GM19395 (cell line): ENCODE results near the gene CYP3A5.
"Not testable (repeated sequence)": the region's sequence is repeated elsewhere in the genome, so short reads cannot be mapped to it uniquely, and the experiment has no call there.

Experiments
- ATAC-seq: cut with Tn5 transposase; IDR thresholded peaks from one replicate; pipeline ENCODE4 v1.9.1; 2021; ENCODE audit warnings: mild to moderate bottlenecking, moderate library complexity; ENCODE audit not compliant: unreplicated experiment

CYP3A5 gene

DNA sequence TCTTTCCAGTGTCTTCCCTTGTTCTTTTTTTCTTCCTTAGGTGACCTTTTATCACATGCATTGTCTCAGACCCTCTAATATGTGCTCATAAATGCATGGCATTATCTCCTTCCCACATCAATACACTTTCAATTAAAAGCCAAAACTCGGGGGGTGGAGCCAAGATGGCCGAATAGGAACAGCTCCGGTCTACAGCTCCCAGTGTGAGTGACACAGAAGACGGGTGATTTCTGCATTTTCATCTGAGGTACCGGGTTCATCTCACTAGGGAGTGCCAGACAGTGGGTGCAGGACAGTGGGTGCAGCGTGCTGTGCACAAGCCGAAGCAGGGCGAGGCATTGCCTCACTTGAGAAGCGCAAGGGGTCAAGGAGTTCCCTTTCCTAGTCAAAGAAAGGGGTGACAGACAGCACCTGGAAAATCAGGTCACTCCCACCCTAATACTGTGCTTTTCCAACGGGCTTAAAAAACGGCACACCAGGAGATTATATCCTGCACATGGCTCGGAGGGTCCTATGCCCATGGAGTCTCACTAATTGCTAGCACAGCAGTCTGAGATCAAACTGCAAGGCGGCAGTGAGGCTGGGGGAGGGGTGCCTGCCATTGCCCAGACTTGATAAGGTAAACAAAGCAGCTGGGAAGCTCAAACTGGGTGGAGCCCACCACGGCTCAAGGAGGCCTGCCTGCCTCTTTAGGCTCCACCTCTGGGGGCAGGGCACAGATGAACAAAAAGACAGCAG, 6.2 kb upstream of the CYP3A5 start:
- ATAC-seq, result not testable (repeated sequence)

DNA sequence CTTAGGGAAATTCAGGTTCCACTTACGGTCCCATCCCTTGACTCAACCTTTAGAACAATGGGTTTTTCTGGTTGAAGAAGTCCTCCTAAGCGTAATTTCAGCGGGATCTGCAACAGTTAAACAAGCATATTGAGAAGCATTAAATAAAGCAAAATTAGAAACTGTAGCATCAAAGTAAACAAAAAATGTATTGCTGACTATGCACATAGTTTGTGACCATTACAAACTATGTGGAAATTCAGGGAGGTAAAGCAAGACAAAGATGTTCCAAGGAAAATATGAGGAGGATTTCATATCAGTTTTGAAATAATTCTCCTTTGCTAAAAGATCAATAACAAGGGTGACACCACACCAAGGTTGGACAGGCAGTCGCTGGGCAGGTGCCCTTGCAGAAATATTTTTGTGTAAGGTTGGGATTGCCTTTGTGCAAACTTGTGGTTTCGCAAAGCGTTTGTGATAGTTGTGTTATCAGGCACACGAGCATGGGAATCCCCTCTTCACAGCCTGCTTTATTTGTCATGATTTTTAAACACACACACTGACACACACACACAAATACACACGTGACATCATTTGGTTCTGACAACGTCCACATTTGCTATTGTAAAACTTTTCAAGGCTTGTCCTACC, 5.4 kb upstream of the CYP3A5 start:
- ATAC-seq, result no peak

DNA sequence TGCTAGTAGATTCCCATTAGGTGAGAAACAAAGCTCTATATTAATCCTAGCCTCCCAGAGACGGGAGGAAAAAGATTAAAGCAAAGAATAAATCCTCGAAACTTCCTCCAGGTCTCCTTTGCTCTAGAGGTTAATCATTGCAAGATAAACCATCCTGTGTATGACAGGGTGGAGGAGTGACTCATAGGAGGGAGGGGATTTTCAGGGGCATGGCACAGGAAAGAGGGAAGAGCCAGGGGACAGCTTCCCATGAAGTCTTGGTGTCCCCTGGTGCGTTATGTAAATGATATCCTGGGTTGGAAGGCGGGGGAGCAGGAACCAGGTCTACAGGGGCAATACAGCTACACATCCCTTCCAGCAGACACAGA, 780 bp downstream of the CYP3A5 start:
- no peak for ATAC-seq

DNA sequence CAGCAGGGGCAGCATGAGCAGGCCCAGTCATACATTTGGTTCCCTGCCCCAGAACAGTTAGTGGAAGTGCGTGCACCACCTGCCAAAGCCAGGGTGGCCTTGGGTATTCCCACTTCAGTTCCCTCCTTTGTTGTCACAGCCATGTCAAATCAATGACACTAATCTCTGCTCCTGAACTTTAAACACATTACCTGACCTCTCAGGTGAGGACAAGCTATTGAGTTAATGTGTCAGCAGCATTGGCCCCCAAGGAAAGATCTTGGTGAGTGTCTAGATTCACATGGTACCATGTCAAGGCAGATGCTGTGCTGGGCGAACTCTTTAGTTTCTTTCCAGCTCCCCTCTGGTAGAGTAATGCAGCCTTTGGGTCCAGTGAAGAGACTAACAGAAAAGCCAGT, 2.1 kb downstream of the CYP3A5 start:
- ATAC-seq, result no peak

DNA sequence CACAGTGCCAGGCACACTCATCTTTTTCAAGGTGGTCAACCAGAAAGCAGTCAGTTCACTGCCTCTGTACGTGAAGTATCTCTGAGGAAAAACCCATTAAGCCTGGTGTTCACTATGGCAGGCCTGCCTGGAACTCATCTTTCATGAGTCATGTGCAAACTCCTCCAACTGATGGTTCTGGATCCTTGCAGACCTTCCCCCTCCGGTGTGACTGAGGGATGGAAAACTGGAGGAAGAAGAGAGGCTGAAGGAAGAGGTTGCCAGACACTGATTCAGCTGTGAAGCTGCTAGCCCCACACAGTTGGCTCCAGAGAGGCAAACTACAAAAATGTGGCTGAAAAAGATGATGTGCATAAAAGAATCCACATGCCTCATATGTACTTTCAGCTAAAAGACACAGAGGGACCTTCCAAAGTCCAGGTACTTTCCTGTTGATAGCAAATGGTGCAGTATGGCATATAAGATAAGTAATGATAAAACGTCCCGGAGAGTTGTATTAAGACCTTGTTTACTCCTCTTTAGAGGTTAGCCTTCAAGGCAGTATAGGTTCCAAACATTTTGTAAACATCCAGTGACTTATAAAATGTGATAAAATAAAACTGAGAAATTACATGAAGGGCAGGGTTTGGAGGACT, 2.7 kb downstream of the CYP3A5 start:
- no peak for ATAC-seq

DNA sequence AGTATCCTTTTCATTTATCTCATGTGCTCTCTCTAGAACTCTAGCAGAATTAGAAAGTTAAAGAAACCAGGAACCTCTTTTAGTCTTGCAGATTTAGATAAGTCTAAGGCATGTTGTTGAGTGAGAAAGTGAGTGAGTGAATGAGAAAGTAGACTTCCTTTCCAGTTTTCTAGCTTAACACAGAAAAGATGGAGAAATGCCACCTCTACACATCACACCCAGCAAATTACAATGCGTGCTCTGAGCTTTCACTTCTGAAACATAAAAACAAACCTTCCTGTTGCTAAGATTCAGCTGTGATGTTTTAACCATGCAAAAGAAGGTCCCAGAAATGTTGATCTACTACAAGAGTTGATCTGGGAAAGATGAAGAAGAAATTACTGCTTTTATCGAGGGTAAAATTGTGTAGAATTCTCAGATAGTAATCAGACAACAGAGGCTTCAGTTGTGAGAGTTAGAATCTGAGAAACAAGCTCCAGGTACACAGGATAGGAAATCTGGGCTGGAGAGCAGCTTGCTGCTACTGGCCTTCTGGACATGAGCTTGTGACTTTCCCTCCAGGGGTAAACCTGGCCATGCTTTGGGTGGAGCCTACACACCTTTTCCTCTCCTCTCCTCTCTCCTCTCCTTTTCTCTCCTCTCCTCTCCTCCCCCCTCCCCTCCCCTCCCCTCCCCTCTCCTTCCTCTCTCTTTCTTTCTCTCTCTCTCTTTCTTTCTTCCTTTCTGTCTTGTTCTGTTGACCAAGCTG, 4.6 kb downstream of the CYP3A5 start:
- ATAC-seq, result no peak

DNA sequence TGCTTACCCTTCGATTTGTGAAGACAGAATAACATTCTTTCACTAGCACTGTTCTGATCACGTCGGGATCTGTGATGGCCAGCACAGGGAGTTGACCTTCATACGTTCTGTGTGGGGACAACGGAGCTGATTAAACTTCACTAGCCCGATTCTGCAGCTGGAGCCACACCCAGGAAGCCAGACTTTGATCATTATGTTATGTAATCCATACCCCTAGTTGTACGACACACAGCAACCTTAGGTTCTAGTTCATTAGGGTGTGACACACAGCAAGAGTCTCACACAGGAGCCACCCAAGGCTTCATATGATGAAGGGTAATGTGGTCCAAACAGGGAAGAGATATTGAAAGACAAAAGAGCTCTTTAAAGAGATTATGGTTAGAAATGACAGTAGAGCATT, 7.2 kb downstream of the CYP3A5 start:
- ATAC-seq, result no peak

DNA sequence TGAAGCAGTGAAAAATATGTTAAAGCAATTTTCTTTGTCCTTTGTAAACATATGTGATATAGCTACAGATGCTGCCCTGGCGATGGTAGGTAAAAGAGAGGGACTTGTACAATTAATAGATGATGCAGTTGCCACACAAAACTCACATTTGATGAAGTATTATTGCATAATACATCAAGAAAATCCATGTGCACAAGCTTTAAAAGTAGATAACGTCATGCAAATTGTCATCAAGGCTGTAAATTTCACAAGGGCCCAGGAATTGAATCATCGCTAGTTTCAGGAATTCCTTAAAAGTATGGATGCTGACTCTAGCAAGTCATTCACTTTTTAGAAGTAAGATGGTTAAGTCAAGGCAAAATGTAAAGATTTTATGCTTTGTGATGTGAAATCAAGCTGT, 10.0 kb downstream of the CYP3A5 start:
- no peak for ATAC-seq

DNA sequence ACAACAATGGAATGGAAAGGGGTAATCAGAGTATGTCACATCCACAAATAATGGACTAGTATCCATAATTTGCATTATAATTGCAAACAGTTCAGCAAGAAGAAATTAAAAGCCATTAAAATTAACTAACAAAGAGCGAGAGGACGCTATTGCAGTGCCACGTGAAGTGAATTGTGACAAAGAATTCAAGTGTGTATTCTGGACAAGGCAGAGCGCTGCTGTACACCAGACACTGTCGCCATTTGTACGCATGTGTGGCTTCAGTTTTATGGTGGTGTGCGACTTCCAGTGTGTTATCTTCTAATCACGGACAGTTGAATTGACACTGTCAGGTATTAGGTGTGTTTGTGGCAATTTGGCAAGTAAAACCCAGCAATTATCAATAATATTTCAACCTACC, 11.3 kb downstream of the CYP3A5 start:
- ATAC-seq, result no peak

DNA sequence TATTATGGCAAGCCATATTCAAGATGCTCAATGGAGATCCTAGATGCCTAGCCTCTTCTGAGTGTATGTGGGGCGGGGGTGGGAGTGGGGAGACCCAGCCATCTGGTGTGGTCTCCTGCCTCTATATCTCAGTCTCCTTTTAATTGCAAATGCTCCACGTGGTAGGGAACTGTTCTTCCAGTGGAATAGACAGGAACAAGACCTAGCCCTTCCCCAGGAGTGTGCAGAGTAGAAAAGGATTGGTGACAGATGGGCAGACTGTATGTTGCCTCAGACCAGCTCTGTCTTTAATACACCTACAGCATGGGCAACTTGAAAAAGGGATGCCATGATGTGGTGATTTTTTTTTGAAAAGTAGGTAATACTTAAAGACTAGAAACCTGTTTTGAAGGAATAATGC, 12.6 kb downstream of the CYP3A5 start:
- ATAC-seq, result no peak

DNA sequence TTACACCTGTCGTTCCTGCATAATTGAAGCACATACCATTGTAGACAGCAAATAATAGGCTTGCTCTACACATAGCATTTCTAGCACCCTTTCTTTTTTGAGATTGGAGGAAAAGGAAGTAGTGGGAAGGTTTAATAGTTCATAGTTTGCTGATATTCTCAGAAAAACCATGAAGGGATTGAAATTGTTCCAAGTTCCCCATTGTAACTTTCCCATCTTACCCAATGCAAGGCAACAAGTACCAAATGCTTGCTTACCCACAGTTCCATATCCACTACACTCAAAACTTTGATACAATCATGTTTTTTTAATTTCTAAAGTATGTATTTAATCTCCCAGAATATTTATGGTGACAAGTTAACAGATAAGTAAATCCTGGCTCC, 13.8 kb downstream of the CYP3A5 start:
- no peak for ATAC-seq

DNA sequence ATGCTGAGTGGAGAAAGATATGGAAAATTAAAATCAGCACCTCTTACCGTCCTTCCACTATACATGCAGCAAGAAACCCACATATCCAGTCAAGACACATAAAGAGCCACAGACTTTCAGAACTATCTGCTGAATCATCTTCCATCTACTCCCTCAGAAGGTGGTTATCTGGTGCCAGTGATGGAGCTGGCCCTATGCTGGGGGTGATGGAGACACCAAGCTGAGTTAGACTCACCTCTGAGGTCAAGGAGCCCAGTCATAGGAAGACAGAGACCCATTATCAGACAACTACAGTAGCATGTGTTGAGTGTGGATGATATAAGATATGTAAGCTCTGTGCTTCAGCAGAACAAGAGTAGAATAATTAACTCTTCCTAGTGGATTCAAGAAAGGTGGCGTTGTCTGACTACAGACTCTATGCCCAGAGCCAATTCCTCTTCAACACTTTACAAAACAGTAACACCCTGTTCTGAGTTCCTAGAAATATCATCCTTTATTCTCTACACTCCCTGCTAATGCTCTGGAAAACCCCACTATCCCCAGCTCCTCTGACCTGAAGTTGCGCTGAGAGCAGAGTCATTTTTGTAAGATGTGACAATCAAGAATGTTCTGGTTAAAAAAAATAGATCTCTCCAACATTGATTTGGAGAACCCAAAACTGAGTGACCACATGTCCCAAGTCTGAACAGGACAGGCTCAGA, 14.3 kb downstream of the CYP3A5 start:
- ATAC-seq, result no peak

DNA sequence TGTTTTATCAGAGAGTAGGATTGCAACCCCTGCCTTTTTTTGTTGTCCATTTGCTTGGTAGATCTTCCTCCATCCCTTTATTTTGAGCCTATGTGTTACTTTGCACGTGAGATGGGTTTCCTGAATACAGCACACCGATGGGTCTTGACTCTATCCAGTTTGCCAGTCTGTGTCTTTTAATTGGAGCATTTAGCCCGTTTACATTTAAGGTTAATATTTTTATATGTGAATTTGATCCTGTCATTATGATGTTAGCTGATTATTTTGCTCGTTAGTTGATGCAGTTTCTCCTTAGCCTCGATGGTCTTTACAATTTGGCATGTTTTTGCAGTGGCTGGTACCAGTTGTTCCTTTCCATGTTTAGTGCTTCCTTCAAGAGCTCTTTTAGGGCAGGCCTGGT, 21.9 kb downstream of the CYP3A5 start:
- ATAC-seq, result not testable (repeated sequence)

DNA sequence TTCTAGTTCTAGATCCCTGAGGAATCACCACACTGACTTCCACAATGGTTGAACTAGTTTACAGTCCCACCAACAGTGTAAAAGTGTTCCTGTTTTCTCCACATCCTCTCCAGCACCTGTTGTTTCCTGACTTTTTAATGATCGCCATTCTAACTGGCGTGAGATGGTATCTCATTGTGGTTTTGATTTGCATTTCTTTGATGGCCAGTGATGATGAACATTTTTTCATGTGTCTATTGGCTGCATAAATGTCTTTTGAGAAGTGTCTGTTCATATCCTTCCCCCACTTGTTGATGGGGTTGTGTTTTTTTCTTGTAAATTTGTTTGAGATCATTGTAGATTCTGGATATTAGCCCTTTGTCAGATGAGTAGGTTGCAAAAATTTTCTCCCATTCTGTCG, 25.2 kb downstream of the CYP3A5 start:
- not testable (repeated sequence) for ATAC-seq

DNA sequence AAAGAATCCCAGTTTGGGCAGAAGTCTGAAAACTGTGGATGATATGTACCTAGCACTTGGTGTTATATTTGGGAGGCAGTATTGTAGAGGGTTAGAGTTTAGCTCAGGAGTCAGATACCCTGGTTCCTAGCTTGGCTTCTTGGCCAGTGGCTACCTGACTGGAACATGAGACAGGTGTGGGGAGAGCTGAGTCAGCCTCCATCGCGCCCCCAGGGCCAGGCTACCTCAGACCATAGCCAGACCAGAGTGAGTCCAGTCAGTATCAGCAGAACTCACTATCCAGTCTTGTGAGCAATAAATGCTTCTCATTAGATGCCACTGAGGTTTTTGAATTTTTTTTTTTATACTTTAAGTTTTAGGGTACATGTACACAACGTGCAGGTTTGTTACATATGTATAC, 26.0 kb downstream of the CYP3A5 start:
- ATAC-seq, result no peak

DNA sequence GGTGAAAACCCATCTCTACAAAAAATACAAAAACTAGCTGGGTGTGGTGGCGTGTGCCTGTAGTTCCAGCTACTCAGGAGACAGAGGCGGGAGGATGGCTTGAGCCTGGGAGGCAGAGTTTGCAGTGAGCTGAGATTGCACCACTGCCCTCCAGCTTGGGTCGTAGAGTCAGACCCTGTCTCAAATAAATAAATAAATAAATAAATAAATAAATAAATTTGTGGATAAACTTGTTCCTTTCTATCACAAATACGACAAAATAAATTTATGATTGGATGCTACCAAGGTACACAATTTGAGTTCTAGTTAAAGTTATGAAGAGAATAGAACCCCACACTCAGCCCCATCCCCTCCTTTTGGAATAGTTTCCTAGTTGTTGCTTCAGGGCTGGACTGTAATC, 26.5 kb downstream of the CYP3A5 start:
- not testable (repeated sequence) for ATAC-seq

DNA sequence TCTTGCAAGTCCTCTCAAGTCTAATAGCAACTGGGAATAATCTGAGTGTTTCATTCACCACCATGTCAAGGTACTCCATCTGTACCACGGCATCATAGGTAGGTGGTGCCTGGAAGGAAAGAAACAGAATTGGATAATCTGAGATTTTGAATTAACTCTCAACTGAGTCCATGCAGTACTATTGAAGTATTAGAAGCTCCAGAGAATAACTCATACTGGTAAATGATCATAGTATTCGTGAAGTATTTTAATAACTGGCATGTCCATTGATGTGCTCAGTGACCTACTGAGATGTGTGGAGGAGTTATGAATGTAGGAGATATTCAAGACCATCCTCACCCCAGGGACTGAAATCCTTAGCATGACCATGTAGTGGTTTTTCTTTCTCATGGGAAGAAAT, 27.1 kb downstream of the CYP3A5 start:
- ATAC-seq, result no peak

DNA sequence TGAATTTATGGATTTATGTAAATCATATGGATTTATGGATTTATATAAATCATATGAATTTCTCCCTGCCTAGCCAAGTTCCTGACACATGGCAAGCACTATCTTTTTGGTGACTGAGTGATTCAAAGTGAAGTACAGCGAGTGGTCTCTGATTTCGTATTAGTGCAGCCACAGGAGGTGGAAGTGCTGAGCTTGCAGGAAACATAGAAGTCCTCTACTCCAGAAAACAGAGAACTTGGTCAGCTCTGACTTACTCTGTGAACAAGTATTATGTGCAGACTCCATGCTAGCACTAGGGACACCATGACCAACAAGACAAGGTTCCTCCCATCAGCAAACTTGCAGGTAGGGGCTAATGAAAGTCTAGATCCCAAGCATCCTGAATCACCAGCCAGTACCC, 28.5 kb downstream of the CYP3A5 start:
- no peak for ATAC-seq

DNA sequence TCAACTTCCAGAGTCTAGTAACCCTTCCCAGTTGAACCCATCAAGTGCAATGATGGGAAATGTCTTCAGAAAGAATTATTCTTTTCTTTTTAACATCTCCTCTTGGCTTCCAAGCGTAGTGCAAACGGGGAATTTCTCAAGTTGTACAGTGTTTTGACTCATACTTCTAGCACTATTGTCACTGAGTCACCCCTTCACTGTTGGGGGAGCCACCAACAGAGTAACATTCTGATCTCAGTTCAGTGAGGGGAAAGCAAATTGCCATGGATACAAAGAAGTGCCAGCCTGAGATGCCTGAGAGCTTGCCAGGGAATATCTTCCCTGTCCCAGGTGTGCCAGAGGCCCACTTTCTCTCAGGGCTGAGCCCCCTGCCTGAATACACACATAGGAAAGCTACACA, 31.0 kb downstream of the CYP3A5 start:
- no peak for ATAC-seq

DNA sequence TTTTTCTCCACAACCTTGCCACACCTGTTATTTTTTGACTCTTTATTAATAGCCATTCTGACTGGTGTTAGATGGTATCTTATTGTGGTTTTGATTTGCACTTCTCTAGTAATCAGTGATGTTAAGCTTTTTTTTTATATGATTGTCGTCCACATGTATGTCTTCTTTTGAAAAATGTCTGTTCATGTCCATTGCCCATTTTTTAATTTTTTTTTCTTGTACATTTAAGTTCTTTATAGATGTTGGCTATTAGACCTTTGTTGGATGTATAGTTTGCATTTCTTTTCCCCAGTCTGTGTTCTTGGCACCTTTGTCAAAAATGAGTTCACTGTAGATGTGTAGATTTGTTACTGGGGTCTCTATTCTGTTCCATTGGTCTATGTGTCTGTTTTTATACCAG, 34.2 kb downstream of the CYP3A5 start:
- ATAC-seq, result no peak

DNA sequence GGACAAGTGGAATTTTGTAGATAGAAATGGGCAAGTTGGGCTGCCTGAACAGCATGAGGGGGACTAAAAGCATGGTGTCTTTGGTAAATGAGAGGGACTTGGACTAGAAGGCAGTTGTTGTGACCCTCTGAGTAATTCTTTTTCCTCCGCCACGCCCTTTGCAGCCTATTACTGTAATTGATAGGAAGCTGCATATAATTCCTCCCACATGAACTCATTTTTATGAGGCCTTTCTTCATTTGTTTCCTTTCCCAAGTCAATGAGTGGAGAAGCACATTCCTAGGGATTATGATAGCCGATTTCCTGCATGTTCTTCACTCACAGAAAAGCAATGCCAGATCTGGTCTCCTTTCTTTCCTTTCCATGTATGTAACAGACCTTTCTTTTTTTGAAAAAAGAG, 35.4 kb downstream of the CYP3A5 start:
- ATAC-seq, result no peak
